GF-D8 (cell line): ENCODE results near the gene SPIN4.
"Not testable (repeated sequence)": the region's sequence is repeated elsewhere in the genome, so short reads cannot be mapped to it uniquely, and the experiment has no call there.

Source experiments
- DNase-seq: peaks from one replicate; lab custom pipeline; 2025; lab: John Stamatoyannopoulos, UW

Gene SPIN4

GRCh38 chrX:63350941-63351616 is at the start of gene SPIN4:
Gene SPIN4 (minus strand): TSS chrX:63351332. CDS start chrX:63350819, 513 bp downstream.
- DNase-seq, result peak; percentile 87

GRCh38 chrX:63400340-63400739 is 49.2 kb upstream of the SPIN4 start:
- DNase-seq, result no peak

- DNase-seq, result no peak
Observed at GRCh38 chrX:63394872-63395271, 43.7 kb upstream of the SPIN4 start.

- DNase-seq, result not testable (repeated sequence)
Observed at GRCh38 chrX:63393094-63393493, 42.0 kb upstream of the SPIN4 start.

- no peak for DNase-seq
Observed at GRCh38 chrX:63387411-63387810, 36.3 kb upstream of the SPIN4 start.

- not testable (repeated sequence) for DNase-seq
Observed at GRCh38 chrX:63384263-63384662, 33.1 kb upstream of the SPIN4 start.

- DNase-seq, result not testable (repeated sequence)
Observed at GRCh38 chrX:63373012-63373411, 21.9 kb upstream of the SPIN4 start.

GRCh38 chrX:63367699-63368098 is 16.6 kb upstream of the SPIN4 start:
- not testable (repeated sequence) for DNase-seq

GRCh38 chrX:63363788-63364187 is 12.7 kb upstream of the SPIN4 start:
- DNase-seq, result no peak

- DNase-seq, result no peak
Observed at GRCh38 chrX:63361494-63361893, 10.4 kb upstream of the SPIN4 start.

GRCh38 chrX:63354484-63354883 is 3.4 kb upstream of the SPIN4 start:
- DNase-seq, result no peak

GRCh38 chrX:63350465-63350877 is 661 bp downstream of the SPIN4 start:
- no peak for DNase-seq

GRCh38 chrX:63349307-63349706 is 1.8 kb downstream of the SPIN4 start:
- peak; percentile 19 for DNase-seq

- no peak for DNase-seq
Observed at GRCh38 chrX:63330681-63331080, 20.5 kb downstream of the SPIN4 start.

- no peak for DNase-seq
Observed at GRCh38 chrX:63327788-63328187, 23.3 kb downstream of the SPIN4 start.

GRCh38 chrX:63299596-63299995 is 51.5 kb downstream of the SPIN4 start:
- DNase-seq, result no peak
